Right atrium auricular region (tissue), 2 donors: ENCODE data around the gene TSPAN18. TPM values are rescaled to one million over a fixed set of nuclear protein-coding genes. Genes with fewer than 3 reads are reported as not detected.
A peak's percentile ranks its signal among the peaks of the same experiment; 100 is the strongest.

Source experiments
- DNase-seq: peaks from one replicate; pipeline ENCODE4 v3.0.0-alpha.2; 2019; ENCODE audit warnings: low spot score
- H3K27ac ChIP-seq, 2 donors: fragments of 200-600 bp; sonication (generic); 1 replicate in 1 of 2; 2 replicates in 1 of 2; pipeline ENCODE4 v1.5.1; 2016 to 2019
- H3K27me3 ChIP-seq, 2 donors: fragments of 200-600 bp; sonication (generic); one replicate each; pipeline versions ENCODE4 v1.5.1 to v1.6.0; 2017 to 2019
- H3K36me3 ChIP-seq: fragments of 200-600 bp; sonication (generic); one replicate; pipeline ENCODE4 v1.5.1; 2016
- H3K4me1 ChIP-seq, 2 donors: fragments of 200-600 bp; sonication (generic); one replicate each; pipeline versions ENCODE4 v1.5.1 to v1.6.0; 2017 to 2019
- H3K4me3 ChIP-seq, 2 donors: fragments of 200-600 bp; sonication (generic); 1 replicate in 1 of 2; 2 replicates in 1 of 2; pipeline ENCODE4 v1.5.1; 2017 to 2019; ENCODE audit warnings: mild to moderate bottlenecking in 1 of 2, moderate library complexity in 1 of 2
- H3K9me3 ChIP-seq, 2 donors: fragments of 200-600 bp; sonication (generic); one replicate each; pipeline ENCODE4 v1.5.1; 2019
- total RNA-seq, 2 donors: library from RNA; depleted of rRNA; stranded (reverse); fragments of >200 nt; gene quantifications; one replicate each; pipeline ENCODE4 v1.1.0, GENCODE V29; 2016
- TF ChIP-seq, protein P1 (sequence below), 2 donors: fragments of 200-600 bp; sonication (generic); IDR thresholded peaks; one replicate each; pipeline ENCODE4 v1.5.1; 2019; ENCODE audit warnings: antibody characterized with exemption in 2 of 2

The TSPAN18 gene
- total RNA-seq, 2 donors from 2014 or later = 76.3 to 79.3 TPM

DNA sequence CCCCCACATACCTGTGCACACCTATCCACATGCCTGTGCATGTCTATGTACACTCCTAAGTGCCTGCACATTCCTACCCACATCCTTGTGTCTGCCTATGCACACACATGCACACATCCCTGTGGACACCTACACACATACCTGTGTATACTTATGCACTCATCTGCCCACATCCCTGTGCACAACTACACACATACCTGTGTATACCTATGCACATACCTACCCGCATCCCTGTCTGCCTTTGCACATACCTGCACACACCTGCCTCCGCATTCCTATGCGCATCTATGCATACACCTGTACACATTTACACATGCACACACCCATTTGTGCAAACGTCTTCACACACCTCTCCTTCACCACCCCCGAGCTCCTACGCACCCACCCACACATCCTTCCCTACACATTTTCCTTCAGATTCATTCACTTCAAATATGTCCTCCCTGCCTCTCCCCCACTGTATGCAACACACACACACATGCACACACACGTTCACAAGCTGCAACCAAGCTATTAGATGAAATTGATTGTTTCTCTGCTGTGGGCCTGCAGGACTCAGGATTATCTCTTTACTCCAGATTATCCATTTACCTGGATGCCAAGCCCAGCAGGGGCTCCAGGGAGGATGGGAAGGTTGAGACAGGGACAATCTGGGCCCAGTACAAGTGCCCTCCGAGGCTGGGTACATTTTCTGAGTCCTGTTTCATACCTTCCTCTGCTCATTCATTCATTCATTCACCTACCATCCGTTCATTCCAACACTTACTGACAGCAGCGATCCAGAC is 53.2 kb downstream of the TSPAN18 start:
- no peaks in the 10 kb centered on the region for H3K27me3 ChIP-seq
- H3K36me3 ChIP-seq = no peaks in the 10 kb centered on the region
- no peaks in the 10 kb centered on the region for H3K9me3 ChIP-seq
- TF ChIP-seq, protein P1, sequence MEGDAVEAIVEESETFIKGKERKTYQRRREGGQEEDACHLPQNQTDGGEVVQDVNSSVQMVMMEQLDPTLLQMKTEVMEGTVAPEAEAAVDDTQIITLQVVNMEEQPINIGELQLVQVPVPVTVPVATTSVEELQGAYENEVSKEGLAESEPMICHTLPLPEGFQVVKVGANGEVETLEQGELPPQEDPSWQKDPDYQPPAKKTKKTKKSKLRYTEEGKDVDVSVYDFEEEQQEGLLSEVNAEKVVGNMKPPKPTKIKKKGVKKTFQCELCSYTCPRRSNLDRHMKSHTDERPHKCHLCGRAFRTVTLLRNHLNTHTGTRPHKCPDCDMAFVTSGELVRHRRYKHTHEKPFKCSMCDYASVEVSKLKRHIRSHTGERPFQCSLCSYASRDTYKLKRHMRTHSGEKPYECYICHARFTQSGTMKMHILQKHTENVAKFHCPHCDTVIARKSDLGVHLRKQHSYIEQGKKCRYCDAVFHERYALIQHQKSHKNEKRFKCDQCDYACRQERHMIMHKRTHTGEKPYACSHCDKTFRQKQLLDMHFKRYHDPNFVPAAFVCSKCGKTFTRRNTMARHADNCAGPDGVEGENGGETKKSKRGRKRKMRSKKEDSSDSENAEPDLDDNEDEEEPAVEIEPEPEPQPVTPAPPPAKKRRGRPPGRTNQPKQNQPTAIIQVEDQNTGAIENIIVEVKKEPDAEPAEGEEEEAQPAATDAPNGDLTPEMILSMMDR (IDR thresholded peaks at IDR 0.05) = no peak
- peak overlapping the region in 1 of 2 donors; percentile 76 for H3K27ac ChIP-seq
- no peak for DNase-seq
- H3K4me3 ChIP-seq = no peak overlapping the region
- H3K4me1 ChIP-seq = peaks cover 0 to 88% of the 10 kb centered on the region in 2 donors

DNA sequence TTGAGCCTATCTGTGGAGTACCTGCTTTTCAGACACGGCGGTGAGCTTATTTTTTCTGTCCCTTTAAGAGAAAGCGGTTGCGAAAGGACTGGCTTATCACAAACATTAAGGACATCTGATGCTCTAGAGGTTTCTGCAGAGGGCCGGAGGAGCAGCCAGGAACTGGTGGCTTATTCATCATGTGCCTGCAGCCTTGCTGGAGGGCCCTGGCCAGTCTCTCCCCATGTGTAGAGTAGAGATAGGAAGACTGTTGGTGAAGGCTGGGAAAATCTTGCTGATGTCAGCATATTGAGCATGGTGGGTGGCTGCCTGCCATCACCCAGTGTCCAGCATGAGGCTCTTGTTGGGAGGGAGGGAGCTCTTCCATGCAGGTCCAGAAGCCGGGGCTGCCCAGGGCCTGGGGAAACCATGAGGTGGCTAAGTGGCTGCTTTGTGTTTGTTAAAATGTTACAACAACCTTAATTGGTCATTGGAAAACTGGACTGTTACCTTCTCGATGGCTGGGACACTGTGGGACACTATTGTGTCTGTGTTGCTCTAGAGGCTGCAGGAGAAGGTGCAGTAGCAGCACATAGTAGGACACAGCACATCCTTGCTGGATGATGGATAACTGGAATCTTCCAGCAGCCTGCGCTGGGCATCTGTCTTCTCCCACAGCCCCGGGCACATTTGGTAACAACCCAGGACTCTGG is 54.3 kb downstream of the TSPAN18 start:
- Histone ChIP-seq H3K36me3 (no peaks in the 10 kb centered on the region), H3K27me3 (no peaks in the 10 kb centered on the region), H3K4me1 (peaks cover 0 to 88% of the 10 kb centered on the region in 2 donors), H3K9me3 (no peaks in the 10 kb centered on the region), H3K27ac (peak overlapping the region; percentile 67 to 76), H3K4me3 (no peak overlapping the region)
- peak; percentile 73 for DNase-seq
- TF ChIP-seq, protein P1 (IDR thresholded peaks at IDR 0.05) = no peak

DNA sequence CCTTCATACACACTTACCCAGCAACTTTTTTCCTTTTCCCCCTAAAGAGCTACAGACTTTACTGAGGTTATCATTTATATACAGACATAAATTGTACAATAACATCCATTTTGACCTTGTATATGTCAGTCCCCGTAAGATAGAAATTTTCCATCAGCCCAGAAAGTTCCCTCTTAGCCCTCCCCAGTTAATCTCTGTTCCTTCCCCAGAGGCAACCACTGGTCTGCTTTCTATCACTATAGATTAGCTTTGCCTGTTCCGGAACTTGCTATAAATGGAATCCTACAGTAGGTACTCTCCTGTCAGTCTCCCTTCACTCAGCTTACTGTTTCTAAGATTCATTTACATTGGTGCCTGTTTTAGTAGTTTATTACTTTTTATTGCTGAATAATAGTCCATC is 54.9 kb downstream of the TSPAN18 start:
- peaks cover 0 to 85% of the 10 kb centered on the region in 2 donors for H3K4me1 ChIP-seq
- H3K36me3 ChIP-seq = no peaks in the 10 kb centered on the region
- H3K27ac ChIP-seq = peak overlapping the region; percentile 67 to 76
- H3K4me3 ChIP-seq = no peak overlapping the region
- TF ChIP-seq, protein P1 (IDR thresholded peaks at IDR 0.05) = no peak
- H3K9me3 ChIP-seq = no peaks in the 10 kb centered on the region
- no peaks in the 10 kb centered on the region for H3K27me3 ChIP-seq
- DNase-seq = no peak

DNA sequence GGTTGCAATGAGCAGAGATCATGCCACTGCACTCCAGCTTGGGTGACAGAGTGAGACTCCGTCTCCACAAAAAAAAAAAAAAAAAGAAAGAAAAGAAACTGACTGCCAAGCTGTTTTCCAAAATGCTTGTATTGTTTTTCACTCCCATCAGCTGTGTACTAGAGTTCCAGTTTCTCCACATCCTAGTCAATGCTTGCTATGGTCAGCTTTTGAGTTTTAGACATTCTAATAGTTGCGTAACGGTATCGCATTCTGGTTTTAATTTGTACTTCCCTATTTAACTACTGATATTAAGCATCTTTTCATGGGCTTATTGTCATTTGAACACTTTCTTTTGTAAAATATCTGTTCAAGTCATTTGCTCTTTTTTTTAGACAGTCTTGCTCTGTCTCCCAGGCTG is 55.7 kb downstream of the TSPAN18 start:
- Histone ChIP-seq H3K27me3 (no peaks in the 10 kb centered on the region), H3K36me3 (no peaks in the 10 kb centered on the region), H3K4me1 (peaks cover 0 to 77% of the 10 kb centered on the region in 2 donors), H3K9me3 (no peaks in the 10 kb centered on the region), H3K4me3 (no peak overlapping the region), H3K27ac (peak overlapping the region; percentile 67 to 76)
- DNase-seq = no peak
- TF ChIP-seq, protein P1 (IDR thresholded peaks at IDR 0.05) = no peak

DNA sequence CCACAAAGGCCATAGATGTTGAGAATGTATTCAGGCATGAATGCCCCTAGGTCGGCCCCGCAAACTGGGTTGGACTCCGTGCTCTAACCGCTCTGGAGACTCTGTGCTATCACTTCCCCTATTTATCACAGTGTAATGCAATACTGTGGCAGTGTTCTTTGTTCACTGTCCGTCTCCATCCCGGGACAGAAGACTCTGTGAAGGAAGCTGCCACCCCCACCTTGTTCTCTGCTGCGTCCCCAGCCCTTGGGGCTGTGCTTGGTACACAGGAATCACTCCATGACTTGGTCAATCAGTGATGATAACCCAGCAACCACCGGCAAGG is 57.6 kb downstream of the TSPAN18 start:
- Histone ChIP-seq H3K4me3 (no peak overlapping the region), H3K27ac (peak overlapping the region; percentile 67 to 76), H3K9me3 (no peaks in the 10 kb centered on the region), H3K27me3 (no peaks in the 10 kb centered on the region), H3K36me3 (no peaks in the 10 kb centered on the region), H3K4me1 (peaks cover 0 to 73% of the 10 kb centered on the region in 2 donors)
- no peak for DNase-seq
- TF ChIP-seq, protein P1 (IDR thresholded peaks at IDR 0.05) = no peak
